A549 (cell line): Measurements from ENCODE around the gene FMNL2. TPM values are rescaled to one million over a fixed set of nuclear protein-coding genes. Genes with fewer than 3 reads are reported as not detected.

ENCODE experiments used
- ATAC-seq, 2 experiments: fragments of 200-7000 bp in 1 of 2; fragments of >200 bp in 1 of 2; cut with Nextera tagmentation in 1 of 2; cut with Tn5 transposase in 1 of 2; 3 replicates each; pipeline versions ENCODE4 v1.8.0 to v1.9.1; 2018 to 2020; ENCODE audit warnings: mild to moderate bottlenecking in 1 of 2, moderate library complexity in 1 of 2
- CTCF ChIA-PET: fragments of 300-600 bp; sonication (Branson Sonifier 250); formaldehyde crosslinking; extraction: SDS; loops from one replicate; lab custom pipeline; 2021; ENCODE audit warnings: antibody characterized with exemption, inconsistent platforms; lab: Yijun Ruan, JAX
- POLR2A ChIA-PET: fragments of 350-600 bp; formaldehyde crosslinking; extraction: SDS; loops from one replicate; lab custom pipeline; 2021; ENCODE audit warnings: antibody characterized with exemption, inconsistent platforms; lab: Yijun Ruan, JAX
- DNase-seq, 2 experiments: peaks; one replicate each; pipeline versions ENCODE4 v3.0.0 to v3.0.0-alpha.2; 2011 to 2016; ENCODE audit warnings: low read depth in 1 of 2, low spot score in 1 of 2
- FAIRE-seq: peaks from 2 replicates; lab custom pipeline; 2011; peaks lifted over from hg19 to GRCh38; lab: Jason Lieb, UNC
- H3K27ac ChIP-seq, 2 experiments: fragments of >200 bp; sonication (Bioruptor Twin); formaldehyde crosslinking; 3 replicates each; pipeline ENCODE4 v1.5.1; 2016 to 2017
- H3K4me1 ChIP-seq: fragments of >200 bp; sonication (Bioruptor Twin); formaldehyde crosslinking; 3 replicates; pipeline ENCODE4 v1.6.1; 2016
- H3K4me2 ChIP-seq: fragments of >200 bp; sonication (Bioruptor Twin); formaldehyde crosslinking; 3 replicates; pipeline ENCODE4 v1.6.1; 2016
- H3K4me3 ChIP-seq: fragments of >200 bp; sonication (Bioruptor Twin); formaldehyde crosslinking; 3 replicates; pipeline ENCODE4 v1.5.1; 2016
- H3K9me3 ChIP-seq: fragments of >200 bp; sonication (Bioruptor Twin); formaldehyde crosslinking; 3 replicates; pipeline ENCODE4 v1.6.1; 2016
- CBX2 ChIP-seq: fragments of 200-600 bp; sonication (generic); IDR thresholded peaks from 2 replicates; pipeline ENCODE4 v1.6.1; 2016; ENCODE audit warnings: low read depth, mild to moderate bottlenecking, borderline replicate concordance
- CEBPB ChIP-seq, 2 experiments: fragments of >200 bp in 1 of 2; sonication (Bioruptor Twin) in 1 of 2; formaldehyde crosslinking in 1 of 2; IDR thresholded peaks; 2 replicates each; pipeline ENCODE4 v1.6.1; 2012 to 2016
- CHD2 ChIP-seq: fragments of 150-350 bp; IDR thresholded peaks from 2 replicates; pipeline ENCODE4 v1.6.1; 2014; ENCODE audit warnings: low read length; ENCODE audit not compliant: partially characterized antibody
- EHF ChIP-seq: fragments of 250-450 bp; sonication (Bioruptor Pico); IDR thresholded peaks from 2 replicates; pipeline ENCODE4 v1.5.0; 2020; ENCODE audit warnings: mild to moderate bottlenecking
- HDAC2 ChIP-seq: fragments of 200-600 bp; sonication (generic); IDR thresholded peaks from 2 replicates; pipeline ENCODE4 v1.6.1; 2016
- HEYL ChIP-seq: fragments of 250-450 bp; sonication (Bioruptor Pico); IDR thresholded peaks from 2 replicates; pipeline ENCODE4 v1.8.0; 2021; ENCODE audit warnings: mild to moderate bottlenecking, moderate library complexity
- HOXB5 ChIP-seq: fragments of 250-450 bp; sonication (Bioruptor Pico); IDR thresholded peaks from 2 replicates; pipeline ENCODE4 v1.5.0; 2020; ENCODE audit warnings: mild to moderate bottlenecking, moderate library complexity
- JUN ChIP-seq, 2 experiments: fragments of >200 bp; sonication (Bioruptor Twin); formaldehyde crosslinking; IDR thresholded peaks; 2 replicates in 1 of 2; 3 replicates in 1 of 2; pipeline ENCODE4 v1.6.1; 2016 to 2017
- JUNB ChIP-seq: fragments of >200 bp; sonication (Bioruptor Twin); formaldehyde crosslinking; IDR thresholded peaks from 2 replicates; pipeline ENCODE4 v1.6.1; 2016
- MAFK ChIP-seq: fragments of 450-650 bp; IDR thresholded peaks from 2 replicates; pipeline ENCODE4 v1.6.1; 2014; ENCODE audit not compliant: partially characterized antibody
- NPAS2 ChIP-seq: fragments of 250-450 bp; sonication (Bioruptor Pico); IDR thresholded peaks from 2 replicates; pipeline ENCODE4 v1.8.0; 2022; ENCODE audit warnings: mild to moderate bottlenecking, moderate library complexity, borderline replicate concordance
- PHF8 ChIP-seq: fragments of 200-600 bp; sonication (generic); IDR thresholded peaks from 2 replicates; pipeline ENCODE4 v1.6.1; 2016; ENCODE audit warnings: low read depth, mild to moderate bottlenecking, antibody characterized with exemption, moderate library complexity, borderline replicate concordance
- POLR2A ChIP-seq: IDR thresholded peaks from 2 replicates; pipeline ENCODE4 v1.6.1; 2012; ENCODE audit warnings: mild to moderate bottlenecking, low read length
- POLR2AphosphoS2 ChIP-seq: conservative IDR thresholded peaks from 2 replicates; pipeline ENCODE4 v1.6.1; 2012; ENCODE audit warnings: low read length, improper control_type of control experiment, inconsistent platforms
- RAD21 ChIP-seq, 2 experiments: fragments of >200 bp in 1 of 2; sonication (Bioruptor Twin) in 1 of 2; formaldehyde crosslinking in 1 of 2; IDR thresholded peaks in 1 of 2; conservative IDR thresholded peaks in 1 of 2; 2 replicates in 1 of 2; 3 replicates in 1 of 2; pipeline ENCODE4 v1.6.1; 2012 to 2018; ENCODE audit warnings: inconsistent platforms in 1 of 2
- RARB ChIP-seq: fragments of 250-450 bp; sonication (Bioruptor Pico); IDR thresholded peaks from 2 replicates; pipeline ENCODE4 v1.8.0; 2021; ENCODE audit warnings: mild to moderate bottlenecking, moderate library complexity
- RCOR1 ChIP-seq: fragments of 150-350 bp; IDR thresholded peaks from 2 replicates; pipeline ENCODE4 v1.6.1; 2014; ENCODE audit warnings: antibody characterized with exemption, low read length, low read depth
- RNF2 ChIP-seq: fragments of 200-600 bp; sonication (generic); IDR thresholded peaks from 2 replicates; pipeline ENCODE4 v1.6.1; 2016; ENCODE audit warnings: low read depth, mild to moderate bottlenecking, antibody characterized with exemption, moderate library complexity, borderline replicate concordance
- SREBF2 ChIP-seq: fragments of 450-650 bp; IDR thresholded peaks from 2 replicates; pipeline ENCODE4 v1.6.1; 2014; ENCODE audit warnings: mild to moderate bottlenecking, moderate library complexity
- TFCP2L1 ChIP-seq: fragments of 250-450 bp; sonication (Bioruptor Pico); IDR thresholded peaks from 2 replicates; pipeline ENCODE4 v1.5.0; 2021; ENCODE audit warnings: mild to moderate bottlenecking
- TP53 ChIP-seq: fragments of 250-450 bp; sonication (Bioruptor Pico); IDR thresholded peaks from 2 replicates; pipeline ENCODE4 v1.5.0; 2021; ENCODE audit warnings: mild to moderate bottlenecking, moderate library complexity
- ZC3H11A ChIP-seq: fragments of 450-650 bp; IDR thresholded peaks from 2 replicates; pipeline ENCODE4 v1.6.1; 2014; ENCODE audit warnings: antibody characterized with exemption, mild to moderate bottlenecking
- ZFP36 ChIP-seq: fragments of 450-650 bp; IDR thresholded peaks from 2 replicates; pipeline ENCODE4 v1.6.1; 2014; ENCODE audit warnings: borderline replicate concordance; ENCODE audit not compliant: partially characterized antibody
- WGBS: methylation state at CpG from one replicate; pipeline ENCODE4 v1.1.6; 2017; ENCODE audit errors: missing lambda C conversion rate; 5-methylcytosine and 5-hydroxymethylcytosine counted together
- polyA plus RNA-seq, 4 experiments: library from polyadenylated mRNA; depleted of rRNA in 3 of 4; stranded (reverse); fragments of >200 nt; fragmentation: RNase III in 1 of 4; extraction: RNeasy Plus Mini Kit Qiagen cat#74134 plus additional on column Dnase treatment in 1 of 4; gene quantifications; 2 replicates in 3 of 4; 3 replicates in 1 of 4; pipeline ENCODE4 v1.2.3, GENCODE V29; 2011 to 2017
- TF ChIP-seq, protein P1 (sequence below): fragments of 200-600 bp; sonication (generic); IDR thresholded peaks from 2 replicates; pipeline ENCODE4 v1.6.1; 2016; ENCODE audit warnings: antibody characterized with exemption, mild to moderate bottlenecking, moderate library complexity
- TF ChIP-seq, protein P2 (sequence below): fragments of >200 bp; sonication (Bioruptor Twin); formaldehyde crosslinking; IDR thresholded peaks from 3 replicates; pipeline ENCODE4 v1.5.1; 2016
- TF ChIP-seq, protein P3 (sequence below): IDR thresholded peaks from 2 replicates; pipeline ENCODE4 v1.6.1; 2012
- TF ChIP-seq, protein P4 (sequence below): fragments of 450-650 bp; IDR thresholded peaks from 2 replicates; pipeline ENCODE4 v1.6.1; 2014; ENCODE audit warnings: antibody characterized with exemption

The FMNL2 gene
- polyA plus RNA-seq, 2 of the 4 experiments (the other 2 are of a cell fraction) = 27.9 to 36.5 TPM

DNA sequence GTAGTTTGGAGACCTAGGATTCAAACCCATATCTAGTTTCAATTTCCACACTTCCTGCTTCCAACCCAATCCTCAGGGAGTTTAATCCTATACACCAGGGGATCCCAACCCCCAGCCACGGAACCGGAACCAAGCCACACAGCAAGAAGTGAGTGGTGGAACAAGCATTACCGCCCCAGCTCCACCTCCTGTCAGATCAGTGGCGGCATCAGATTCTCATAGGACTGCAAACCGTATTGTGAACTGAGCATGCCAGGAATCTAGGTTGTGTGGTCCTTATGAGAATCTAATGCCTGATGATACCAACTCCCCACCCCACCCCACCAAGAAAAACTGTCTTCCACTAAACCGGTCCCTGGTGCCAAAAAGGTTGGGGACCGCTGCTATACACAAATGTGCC is 329.8 kb downstream of the FMNL2 start:
- no peaks in the 10 kb centered on the region for H3K4me1 ChIP-seq
- H3K27ac ChIP-seq = no peak overlapping the region
- TF ChIP-seq POLR2AphosphoS2 (no peak), PHF8 (no peak), SREBF2 (no peak), CHD2 (no peak), RCOR1 (no peak), POLR2A (no peak), CBX2 (no peak)
- TF ChIP-seq, protein P1, sequence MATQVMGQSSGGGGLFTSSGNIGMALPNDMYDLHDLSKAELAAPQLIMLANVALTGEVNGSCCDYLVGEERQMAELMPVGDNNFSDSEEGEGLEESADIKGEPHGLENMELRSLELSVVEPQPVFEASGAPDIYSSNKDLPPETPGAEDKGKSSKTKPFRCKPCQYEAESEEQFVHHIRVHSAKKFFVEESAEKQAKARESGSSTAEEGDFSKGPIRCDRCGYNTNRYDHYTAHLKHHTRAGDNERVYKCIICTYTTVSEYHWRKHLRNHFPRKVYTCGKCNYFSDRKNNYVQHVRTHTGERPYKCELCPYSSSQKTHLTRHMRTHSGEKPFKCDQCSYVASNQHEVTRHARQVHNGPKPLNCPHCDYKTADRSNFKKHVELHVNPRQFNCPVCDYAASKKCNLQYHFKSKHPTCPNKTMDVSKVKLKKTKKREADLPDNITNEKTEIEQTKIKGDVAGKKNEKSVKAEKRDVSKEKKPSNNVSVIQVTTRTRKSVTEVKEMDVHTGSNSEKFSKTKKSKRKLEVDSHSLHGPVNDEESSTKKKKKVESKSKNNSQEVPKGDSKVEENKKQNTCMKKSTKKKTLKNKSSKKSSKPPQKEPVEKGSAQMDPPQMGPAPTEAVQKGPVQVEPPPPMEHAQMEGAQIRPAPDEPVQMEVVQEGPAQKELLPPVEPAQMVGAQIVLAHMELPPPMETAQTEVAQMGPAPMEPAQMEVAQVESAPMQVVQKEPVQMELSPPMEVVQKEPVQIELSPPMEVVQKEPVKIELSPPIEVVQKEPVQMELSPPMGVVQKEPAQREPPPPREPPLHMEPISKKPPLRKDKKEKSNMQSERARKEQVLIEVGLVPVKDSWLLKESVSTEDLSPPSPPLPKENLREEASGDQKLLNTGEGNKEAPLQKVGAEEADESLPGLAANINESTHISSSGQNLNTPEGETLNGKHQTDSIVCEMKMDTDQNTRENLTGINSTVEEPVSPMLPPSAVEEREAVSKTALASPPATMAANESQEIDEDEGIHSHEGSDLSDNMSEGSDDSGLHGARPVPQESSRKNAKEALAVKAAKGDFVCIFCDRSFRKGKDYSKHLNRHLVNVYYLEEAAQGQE = no peak
- TF ChIP-seq, protein P2, sequence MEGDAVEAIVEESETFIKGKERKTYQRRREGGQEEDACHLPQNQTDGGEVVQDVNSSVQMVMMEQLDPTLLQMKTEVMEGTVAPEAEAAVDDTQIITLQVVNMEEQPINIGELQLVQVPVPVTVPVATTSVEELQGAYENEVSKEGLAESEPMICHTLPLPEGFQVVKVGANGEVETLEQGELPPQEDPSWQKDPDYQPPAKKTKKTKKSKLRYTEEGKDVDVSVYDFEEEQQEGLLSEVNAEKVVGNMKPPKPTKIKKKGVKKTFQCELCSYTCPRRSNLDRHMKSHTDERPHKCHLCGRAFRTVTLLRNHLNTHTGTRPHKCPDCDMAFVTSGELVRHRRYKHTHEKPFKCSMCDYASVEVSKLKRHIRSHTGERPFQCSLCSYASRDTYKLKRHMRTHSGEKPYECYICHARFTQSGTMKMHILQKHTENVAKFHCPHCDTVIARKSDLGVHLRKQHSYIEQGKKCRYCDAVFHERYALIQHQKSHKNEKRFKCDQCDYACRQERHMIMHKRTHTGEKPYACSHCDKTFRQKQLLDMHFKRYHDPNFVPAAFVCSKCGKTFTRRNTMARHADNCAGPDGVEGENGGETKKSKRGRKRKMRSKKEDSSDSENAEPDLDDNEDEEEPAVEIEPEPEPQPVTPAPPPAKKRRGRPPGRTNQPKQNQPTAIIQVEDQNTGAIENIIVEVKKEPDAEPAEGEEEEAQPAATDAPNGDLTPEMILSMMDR = no peak
- TF ChIP-seq, protein P3, sequence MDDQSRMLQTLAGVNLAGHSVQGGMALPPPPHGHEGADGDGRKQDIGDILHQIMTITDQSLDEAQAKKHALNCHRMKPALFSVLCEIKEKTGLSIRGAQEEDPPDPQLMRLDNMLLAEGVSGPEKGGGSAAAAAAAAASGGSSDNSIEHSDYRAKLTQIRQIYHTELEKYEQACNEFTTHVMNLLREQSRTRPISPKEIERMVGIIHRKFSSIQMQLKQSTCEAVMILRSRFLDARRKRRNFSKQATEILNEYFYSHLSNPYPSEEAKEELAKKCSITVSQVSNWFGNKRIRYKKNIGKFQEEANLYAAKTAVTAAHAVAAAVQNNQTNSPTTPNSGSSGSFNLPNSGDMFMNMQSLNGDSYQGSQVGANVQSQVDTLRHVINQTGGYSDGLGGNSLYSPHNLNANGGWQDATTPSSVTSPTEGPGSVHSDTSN = no peak
- TF ChIP-seq, protein P4, sequence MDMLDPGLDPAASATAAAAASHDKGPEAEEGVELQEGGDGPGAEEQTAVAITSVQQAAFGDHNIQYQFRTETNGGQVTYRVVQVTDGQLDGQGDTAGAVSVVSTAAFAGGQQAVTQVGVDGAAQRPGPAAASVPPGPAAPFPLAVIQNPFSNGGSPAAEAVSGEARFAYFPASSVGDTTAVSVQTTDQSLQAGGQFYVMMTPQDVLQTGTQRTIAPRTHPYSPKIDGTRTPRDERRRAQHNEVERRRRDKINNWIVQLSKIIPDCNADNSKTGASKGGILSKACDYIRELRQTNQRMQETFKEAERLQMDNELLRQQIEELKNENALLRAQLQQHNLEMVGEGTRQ = no peak
- no peak for FAIRE-seq
- no peak overlapping the region for H3K4me3 ChIP-seq
- no peaks in the 10 kb centered on the region for H3K9me3 ChIP-seq
- CTCF ChIA-PET = interaction anchor here (1.2 kb wide), 1 partner anchor 29 kb away, joined by 5 read pairs; no protein-coding TSS in a partner anchor
- DNase-seq = no peak
- no peak overlapping the region for H3K4me2 ChIP-seq
- no peak for ATAC-seq
- WGBS = 94% methylated on average over 7 of the region's 7 CpGs
- POLR2A ChIA-PET = no interaction called here

DNA sequence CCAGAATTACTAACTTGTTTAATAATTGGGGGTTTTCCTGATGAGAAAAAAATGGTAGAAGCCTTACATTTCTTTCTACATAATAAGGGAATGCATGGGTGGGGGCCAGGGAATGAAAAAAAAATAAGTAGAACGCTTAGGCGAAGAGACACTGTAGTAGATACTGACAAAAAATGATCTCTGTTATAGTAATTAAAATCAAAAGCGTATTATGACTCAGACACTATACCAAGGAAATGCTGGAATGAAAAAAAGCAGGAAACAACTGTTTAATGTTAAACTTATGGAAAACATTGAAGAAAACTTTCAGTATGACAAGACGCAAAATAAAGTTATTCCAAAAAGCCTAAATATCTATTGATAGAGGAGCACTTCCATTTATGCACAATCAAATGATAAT is 339.4 kb downstream of the FMNL2 start:
- no peak for FAIRE-seq
- Histone ChIP-seq H3K4me2 (no peak overlapping the region), H3K27ac (no peak overlapping the region), H3K4me3 (no peak overlapping the region), H3K4me1 (no peaks in the 10 kb centered on the region), H3K9me3 (no peaks in the 10 kb centered on the region)
- ATAC-seq = no peak
- TF ChIP-seq, protein P1 = no peak
- TF ChIP-seq HDAC2 (no peak), HEYL (CRISPR knock-in tag) (no peak), CHD2 (no peak), JUNB (no peak), HOXB5 (CRISPR knock-in tag) (no peak), ZFP36 (no peak), ZC3H11A (no peak), RAD21 (conservative IDR thresholded peaks at IDR 0.05 in 1 of 2, IDR thresholded peaks at IDR 0.05 in 1 of 2) (no peak), EHF (CRISPR knock-in tag) (no peak), NPAS2 (CRISPR knock-in tag) (no peak), MAFK (no peak), TFCP2L1 (CRISPR knock-in tag) (no peak), RNF2 (no peak), CEBPB (IDR thresholded peaks at IDR 0.05) (no peak), JUN (IDR thresholded peaks at IDR 0.05) (no peak), RARB (CRISPR knock-in tag) (no peak), TP53 (no peak)
- TF ChIP-seq, protein P4 = no peak
- DNase-seq = no peak
- CTCF ChIA-PET = no interaction called here
- WGBS = 93% methylated on average over 4 of the region's 4 CpGs
- POLR2A ChIA-PET = no interaction called here
